NCI-H460 (cell line): ENCODE data around the gene PSPH. TPM values are rescaled to one million over a fixed set of nuclear protein-coding genes. Genes with fewer than 3 reads are reported as not detected.
"Not testable (repeated sequence)": the region's sequence is repeated elsewhere in the genome, so short reads cannot be mapped to it uniquely, and the experiment has no call there.

Source experiments
- DNase-seq: peaks from one replicate; pipeline ENCODE4 v3.0.0-alpha.2; 2016; ENCODE audit warnings: low read depth; ENCODE audit errors: extremely low read depth
- total RNA-seq: library from RNA; depleted of rRNA; stranded (reverse); fragments of >200 nt; shearing (Covaris generic); gene quantifications from 2 replicates; pipeline ENCODE4 v1.2.3, GENCODE V29; 2014

PSPH gene
- total RNA-seq, 1 experiment from 2014 or later = 50.0 TPM

GRCh38 chr7:56063882-56064625 is 12.8 kb upstream of the PSPH start, which contains the start of gene SUMF2:
Gene SUMF2 (plus strand): TSS chr7:56064286. CDS start chr7:56064312, 26 bp downstream.
- DNase-seq = peak; percentile 67

DNA sequence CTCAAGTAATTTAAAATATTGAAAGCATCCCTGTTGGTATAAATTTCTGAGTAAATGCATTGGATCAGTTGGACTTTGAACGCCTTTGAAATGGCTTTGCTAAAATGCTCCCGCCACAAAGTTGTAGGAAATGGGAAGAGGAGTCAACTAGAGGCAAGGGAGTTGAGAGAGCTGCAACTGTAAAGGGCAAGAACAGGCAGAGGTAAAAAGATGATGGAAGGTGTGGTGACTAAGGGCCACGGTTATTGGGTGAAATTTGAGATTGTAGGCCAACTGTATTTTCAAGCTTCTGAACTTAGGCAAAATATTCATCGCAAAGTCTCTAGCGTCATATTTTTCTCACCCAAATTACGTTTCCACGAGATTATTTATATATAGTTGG is 12.2 kb upstream of the PSPH start:
- no peak for DNase-seq

GRCh38 chr7:56062382-56062781 is 11.1 kb upstream of the PSPH start:
- DNase-seq = no peak

DNA sequence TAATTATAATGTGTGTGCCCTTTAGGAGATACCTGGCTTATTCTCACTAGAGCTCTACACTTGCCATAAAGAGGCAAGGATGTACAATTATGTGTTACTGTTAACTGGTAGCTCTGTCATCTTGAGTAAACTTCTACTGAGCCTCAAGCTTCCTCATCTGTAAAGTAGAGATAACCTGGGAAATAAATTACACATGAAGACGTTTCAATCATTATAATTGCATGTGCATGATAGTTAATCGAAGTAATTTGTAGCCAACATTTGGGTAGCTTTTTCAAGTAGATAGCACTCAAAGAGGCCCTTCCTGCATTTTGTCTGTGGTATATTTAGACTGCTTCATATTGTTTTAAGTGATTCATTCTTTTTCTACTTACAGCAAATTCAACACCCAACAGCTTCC is 2.7 kb upstream of the PSPH start:
- DNase-seq = no peak

GRCh38 chr7:56053379-56053778 is 2.1 kb upstream of the PSPH start:
- no peak for DNase-seq

DNA sequence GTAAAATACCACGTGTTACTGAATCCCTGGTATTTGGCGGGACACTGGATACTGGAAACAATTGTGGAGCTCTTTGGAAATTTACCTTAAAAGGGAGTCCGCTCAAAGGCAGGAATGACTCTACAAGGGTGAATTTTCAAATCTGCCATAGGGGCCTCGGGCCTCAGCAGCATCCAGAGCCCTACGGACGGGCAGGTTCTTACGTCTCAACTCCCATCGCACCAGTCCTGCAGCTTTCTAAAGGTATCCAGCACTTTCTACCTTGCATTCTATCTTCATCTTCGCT is 248 bp downstream of the PSPH start:
- no peak for DNase-seq

GRCh38 chr7:56048763-56049162 is 2.5 kb downstream of the PSPH start:
- not testable (repeated sequence) for DNase-seq

DNA sequence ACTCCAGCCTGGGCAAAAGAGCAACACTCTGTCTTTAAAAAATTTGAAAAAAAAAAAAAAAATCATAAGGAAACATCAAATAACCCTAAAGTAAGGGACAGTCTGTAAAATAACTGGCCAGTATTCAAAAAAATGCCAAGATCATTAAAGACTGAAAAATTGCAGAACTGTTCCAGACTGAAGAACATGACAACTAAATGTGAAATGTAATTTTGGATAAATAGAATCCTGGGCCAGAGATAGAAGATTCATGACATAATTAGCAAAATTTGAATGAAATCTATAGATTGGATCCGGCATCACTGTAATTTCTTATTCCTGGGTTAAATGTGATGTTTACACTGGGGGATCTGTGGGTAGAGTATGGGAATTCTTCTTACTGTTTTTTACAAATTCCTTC is 3.0 kb downstream of the PSPH start:
- DNase-seq = no peak

DNA sequence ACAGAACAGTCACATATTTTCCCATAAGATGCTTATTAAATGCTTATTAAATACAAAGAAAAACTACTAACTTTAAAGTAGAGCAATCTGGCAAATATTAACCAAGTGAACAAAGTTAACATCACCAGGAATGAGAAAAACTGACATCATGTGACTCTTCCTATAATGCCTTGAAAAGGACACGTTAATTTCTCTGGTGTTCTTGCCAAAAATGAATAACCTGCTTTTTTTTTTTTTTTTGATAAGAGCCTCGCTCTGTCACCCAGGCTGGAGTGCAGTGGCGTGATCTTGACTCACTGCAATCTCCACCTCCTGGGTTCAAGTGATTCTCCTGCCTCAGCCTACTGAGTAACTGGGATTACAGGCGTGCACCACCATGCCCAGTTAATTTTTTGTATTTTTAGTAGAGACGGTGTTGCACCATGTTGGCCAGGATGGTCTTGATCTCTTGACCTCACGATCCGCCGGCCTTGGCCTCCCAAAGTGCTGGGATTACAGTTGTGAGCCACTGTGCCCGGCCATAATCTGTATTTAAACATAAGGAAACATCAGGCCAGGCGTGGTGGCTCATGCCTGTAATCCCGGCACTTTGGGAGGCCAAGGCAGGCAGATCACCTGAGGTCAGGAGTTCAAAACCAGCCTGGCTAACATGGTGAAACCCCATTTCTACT is 3.7 kb downstream of the PSPH start:
- DNase-seq = not testable (repeated sequence)

- DNase-seq = no peak
Observed at GRCh38 chr7:56046721-56047445, 4.4 kb downstream of the PSPH start.

DNA sequence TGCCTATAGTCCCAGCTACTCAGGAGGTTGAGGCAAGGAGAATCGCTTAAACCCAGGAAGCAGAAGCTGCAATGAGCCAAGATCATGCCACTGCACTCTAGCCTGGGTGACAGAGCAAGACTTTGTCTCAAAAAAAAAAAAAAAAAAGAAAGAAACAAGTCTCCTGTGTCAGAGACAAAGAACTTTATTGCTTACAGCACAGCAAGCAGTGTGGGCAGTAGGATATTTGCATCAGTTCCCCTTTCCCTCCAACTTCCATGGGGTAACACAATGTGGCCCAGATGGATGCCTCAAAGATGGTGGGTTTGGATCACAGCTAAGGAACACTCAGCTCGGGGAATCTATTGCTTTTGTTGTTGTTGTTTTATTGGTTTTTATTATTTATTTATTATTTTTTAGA is 5.5 kb downstream of the PSPH start:
- not testable (repeated sequence) for DNase-seq

DNA sequence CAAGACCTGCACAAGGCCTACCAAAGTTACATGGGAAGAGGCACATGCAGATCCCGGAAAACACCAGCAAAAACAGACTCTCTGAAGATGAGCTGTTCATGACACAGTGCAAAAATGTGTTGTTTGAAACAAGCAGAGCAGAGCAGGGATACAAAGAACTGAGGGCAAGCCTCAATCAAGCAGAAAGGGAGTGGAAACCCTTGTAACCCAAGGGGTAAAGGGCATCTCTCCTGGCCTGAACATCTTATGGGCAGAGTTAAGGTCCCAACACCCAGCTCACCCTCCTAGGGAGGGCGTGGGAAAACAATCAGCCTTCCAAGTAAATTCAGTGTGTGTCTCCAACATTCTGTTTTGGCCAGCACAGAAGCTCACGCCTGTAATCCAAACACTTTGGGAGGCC is 10.5 kb downstream of the PSPH start:
- DNase-seq = no peak

DNA sequence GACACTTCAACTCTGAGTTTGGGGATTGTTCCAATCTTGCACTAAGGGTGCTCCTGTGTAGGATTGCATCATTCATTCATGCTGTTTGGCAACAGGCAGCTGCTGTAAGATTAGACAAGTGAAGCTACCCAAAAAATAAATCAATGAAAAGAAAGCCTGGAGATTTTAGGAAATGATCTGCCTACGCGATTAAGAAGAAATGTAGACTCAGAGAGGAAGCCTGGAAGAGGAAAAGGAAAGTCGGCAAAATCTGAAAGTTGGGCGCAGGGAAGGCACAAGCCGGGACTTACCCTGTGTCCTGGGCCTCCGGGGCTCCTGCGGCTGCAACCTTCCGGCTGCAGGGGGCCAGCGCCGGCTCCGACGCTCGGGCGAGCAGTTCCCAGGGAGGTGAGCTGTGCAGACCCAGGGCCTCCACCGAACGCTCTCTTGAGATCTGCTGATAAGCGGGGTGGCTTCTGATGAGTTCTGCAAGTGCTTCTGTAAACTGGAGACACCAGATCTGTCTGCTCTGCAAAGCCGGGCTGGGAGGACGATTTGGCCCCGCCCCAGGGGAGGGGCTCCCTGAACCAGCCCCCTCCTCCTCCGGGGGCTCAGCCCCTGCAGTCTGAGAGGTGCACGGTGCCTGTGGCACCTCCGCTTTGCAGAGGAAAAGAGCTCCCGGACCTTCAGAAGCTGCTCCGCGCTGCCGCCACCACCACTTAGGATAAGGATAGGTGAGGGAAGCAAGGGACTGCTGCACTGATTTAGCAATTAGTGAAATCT is 17.4 kb downstream of the PSPH start:
- no peak for DNase-seq

GRCh38 chr7:56032578-56032977 is 18.7 kb downstream of the PSPH start:
- DNase-seq = not testable (repeated sequence)

DNA sequence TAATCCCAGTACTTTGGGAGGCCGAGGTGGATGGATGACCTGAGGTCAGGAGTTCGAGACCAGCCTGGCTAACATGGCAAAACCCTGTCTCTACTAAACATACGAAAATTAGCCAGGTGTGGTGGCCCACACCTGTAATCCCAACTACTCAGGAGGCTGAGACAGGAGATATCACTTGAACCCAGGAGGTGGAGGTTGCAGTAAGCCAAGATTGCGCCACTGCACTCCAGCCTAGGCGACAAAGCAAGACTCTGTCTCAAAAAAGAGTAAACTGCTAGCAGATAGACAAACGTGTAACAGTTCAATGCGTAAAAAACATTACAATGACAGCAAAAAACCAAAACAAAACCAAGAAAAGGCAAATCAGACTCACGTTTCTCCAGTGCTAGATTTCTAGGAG is 19.7 kb downstream of the PSPH start:
- DNase-seq = not testable (repeated sequence)

- no peak for DNase-seq
Observed at GRCh38 chr7:56030340-56030739, 20.9 kb downstream of the PSPH start.

DNA sequence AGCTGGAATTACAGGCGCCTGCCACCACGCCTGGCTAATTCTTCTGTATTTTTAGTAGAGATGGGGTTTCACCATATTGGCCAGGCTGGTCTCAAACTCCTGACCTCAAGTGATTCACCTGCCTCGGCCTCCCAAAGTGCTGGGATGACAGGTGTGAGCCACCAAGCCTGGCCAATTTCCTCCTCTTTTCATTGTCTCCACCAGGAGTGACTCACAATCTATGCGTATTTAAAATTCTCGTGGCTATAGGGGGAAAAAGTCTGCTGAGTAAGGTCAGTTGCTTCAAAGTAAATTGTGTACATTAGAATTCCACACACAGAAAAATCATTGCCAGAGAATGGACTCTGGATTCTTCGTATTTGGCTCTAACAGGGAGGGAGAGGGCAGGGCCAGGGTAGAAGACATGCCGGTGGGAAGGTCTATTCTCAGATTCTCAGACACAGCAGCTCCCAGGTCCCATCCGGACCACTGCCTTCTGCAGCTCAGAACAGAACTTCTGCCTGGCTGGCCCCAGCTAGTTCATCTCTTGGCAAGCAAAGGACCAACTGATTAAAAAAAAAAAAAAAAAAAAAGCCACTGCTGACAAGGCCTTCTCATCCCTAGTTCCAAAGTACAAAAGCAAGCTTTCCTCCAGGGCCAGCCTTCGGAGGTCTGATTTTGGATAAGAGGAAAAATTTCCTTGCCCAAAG is 22.2 kb downstream of the PSPH start:
- DNase-seq = no peak

- no peak for DNase-seq
Observed at GRCh38 chr7:56026538-56026937, 24.7 kb downstream of the PSPH start.

DNA sequence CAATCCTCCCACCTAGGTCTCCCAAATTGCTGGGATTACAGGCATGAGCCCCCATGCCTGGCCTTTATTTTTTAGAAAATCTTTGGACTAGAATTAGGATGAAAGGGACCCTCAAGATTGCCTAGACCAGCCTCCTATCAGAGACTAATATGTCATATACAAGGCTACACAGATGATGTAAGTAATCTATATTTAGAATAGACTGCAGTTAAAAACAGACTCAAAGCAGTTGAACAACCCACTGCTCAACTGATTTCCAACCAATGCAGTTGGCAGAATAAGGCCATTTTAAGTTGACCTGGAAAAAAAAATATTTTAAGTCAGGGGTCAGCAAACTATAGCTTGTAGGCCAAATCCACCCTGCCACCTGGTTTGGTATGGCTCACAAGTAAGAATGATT is 27.7 kb downstream of the PSPH start:
- no peak for DNase-seq

DNA sequence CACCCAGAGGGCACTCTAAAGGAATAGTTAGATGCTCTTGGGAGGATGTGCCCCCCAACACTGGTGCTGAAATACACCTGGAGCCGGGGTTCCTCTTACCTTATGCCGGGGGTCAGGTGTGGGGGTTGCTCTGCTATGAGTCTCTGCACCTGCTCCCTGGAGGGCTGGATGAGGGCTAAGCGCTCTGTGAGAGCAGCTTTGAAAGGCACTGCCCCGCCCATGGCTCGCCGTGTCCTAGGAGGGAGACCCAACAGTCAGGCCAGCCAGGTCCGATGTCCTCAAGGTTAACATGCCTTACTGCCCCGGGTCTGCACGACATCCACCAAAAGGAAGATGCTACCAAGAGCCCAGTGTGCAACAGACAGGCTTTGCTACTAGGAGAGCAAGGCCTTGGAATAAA is 31.7 kb downstream of the PSPH start:
- no peak for DNase-seq

GRCh38 chr7:56017015-56017414 is 34.2 kb downstream of the PSPH start:
- DNase-seq = not testable (repeated sequence)
